ENCODE data around the gene B4GALT2.

Gene B4GALT2

DNA sequence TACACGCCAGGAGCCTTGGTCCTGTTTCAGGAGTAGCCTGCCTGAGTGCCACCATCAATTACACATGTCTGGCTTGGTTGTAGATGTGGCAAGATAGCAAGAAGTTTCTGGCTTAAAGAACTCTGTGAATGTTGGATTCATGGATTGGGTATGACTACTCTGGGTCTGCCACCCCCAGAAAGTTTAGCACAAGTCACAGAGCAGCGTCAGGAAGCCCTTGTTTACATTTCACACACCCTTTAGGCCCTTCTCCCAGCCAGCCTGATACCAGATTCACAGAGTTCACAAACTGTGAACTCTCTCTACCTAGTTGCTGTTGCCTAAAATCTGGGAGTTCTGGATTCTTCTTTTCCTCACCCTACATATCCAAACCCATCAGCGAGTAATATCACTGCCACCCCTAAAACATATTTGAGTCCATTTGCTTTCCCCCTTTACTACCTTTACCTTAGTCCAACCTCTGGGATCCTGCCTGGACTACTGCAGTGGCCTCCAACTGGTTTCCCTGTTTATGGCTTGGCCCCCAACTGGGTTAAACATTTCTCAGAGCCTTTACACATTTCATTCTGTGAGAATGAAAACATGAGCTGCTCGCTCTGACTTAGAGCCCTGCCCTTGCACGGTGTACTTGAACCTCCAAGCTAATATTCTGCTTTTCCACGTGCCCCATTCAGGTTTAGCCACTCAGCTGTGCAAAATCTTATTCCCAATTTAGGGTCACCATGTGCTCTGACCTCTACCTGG is 8.3 kb downstream of the B4GALT2 start:
- peak; percentile 17 for DNase-seq

DNA sequence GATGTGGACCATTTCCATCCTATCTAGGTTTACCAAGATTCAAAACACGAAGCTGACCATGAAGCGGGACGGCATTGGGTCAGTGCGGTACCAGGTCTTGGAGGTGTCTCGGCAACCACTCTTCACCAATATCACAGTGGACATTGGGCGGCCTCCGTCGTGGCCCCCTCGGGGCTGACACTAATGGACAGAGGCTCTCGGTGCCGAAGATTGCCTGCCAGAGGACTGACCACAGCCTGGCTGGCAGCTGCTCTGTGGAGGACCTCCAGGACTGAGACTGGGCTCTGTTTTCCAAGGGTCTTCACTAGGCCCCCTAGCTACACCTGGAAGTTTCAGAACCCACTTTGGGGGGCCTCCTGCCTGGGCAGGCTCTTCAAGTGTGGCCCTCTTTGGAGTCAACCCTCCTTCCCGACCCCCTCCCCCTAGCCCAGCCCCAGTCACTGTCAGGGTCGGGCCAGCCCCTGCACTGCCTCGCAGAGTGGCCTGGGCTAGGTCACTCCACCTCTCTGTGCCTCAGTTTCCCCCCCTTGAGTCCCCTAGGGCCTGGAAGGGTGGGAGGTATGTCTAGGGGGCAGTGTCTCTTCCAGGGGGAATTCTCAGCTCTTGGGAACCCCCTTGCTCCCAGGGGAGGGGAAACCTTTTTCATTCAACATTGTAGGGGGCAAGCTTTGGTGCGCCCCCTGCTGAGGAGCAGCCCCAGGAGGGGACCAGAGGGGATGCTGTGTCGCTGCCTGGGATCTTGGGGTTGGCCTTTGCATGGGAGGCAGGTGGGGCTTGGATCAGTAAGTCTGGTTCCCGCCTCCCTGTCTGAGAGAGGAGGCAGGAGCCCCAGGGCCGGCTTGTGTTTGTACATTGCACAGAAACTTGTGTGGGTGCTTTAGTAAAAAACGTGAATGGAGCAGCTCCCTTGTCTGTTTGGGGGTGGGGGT is 11.5 kb downstream of the B4GALT2 start:
- peak; percentile 24 for DNase-seq

DNA sequence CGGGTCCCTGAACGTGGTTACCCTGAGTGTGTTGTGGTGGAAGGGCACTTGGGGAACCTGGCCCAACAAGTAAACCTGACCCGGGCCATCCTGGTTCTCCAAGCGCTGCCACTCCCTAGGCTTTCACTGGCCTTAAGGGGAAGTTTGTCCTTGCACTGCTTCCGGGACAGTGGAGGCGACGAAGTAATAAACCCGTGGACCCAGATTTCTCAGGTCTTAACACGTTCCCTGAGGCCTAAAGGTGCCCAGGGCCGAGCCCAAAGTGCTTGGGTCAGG is 12.1 kb downstream of the B4GALT2 start:
- no peak for DNase-seq

DNA sequence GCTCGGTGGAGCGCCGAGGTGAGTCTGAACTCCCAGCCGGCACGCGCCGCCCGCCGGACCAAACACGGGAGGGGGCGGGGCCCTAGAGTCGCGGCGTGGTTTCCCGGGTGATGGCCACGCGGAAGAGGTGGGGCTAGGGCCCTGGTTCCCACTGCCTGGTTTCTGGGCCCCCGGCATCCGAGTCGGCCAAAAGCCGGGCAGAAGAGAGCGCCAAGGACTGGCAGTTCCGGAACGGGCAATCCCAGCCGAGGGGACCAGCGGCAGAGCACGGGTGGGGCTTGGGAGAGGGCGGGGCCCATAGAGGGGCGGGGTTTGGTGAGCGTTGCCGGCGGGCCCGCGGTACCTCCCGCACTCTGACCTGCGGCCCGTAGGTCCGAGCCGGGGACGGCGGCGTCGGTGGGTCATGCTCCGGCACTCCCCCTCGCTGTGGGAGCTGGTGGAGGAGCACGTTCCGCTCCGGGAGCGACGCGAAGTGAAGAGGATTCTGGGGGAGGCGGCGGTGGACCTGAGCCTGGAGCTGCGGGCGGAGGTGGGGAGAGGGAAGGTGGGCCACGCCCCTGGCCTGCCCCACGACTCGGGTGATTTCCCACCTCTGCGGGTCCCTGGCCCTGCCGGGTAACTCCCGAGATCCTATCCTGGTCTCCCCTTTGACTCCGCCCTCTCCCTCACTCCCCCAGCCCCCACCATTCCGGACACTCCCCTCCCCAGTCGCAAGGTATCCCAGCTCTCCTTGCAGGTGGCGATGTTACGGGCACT is 12.6 kb downstream of the B4GALT2 start, which contains the start of gene CCDC24:
TSS of gene CCDC24 (plus strand) at position 124 of the 756 bp plus-strand sequence. CDS start at position 404, 280 bp downstream.
- DNase-seq, result peak; percentile 92

DNA sequence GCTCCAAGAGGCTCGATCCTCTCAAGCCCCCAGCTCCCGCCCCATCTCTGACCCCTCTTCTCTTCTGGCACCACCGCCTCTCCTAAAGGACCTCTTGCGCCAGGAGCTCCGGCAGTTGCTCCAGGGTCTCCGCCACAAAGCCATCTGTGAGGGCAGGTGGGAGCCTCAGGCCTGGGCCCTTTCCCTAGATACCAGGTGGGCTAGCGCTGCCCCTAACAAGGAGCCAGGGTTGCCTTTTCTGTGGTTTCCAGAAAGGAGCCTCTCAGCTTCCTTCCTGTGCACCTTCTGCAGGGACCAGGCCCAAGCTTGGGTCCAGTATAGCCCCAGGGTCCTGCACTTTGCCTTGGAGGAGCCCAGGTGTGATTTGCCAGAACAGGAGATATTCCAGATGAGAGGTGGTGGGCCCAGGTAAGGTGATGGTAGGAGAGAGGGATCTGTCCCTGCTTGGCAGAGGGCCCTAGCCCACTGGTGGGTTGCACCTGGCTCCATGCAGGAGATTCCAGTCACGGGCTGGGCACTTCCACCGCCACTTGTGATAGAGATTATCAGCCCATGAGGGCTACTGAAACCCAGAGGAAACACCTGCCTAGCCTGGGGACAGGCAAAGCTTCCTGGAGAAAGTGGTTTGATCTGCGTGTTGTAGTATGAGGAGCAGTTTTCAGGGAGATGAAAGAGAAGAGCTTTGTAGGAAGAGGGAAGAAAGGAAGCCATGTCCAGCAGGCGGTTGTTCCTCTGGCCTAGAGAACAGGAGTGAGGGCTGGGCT is 13.4 kb downstream of the B4GALT2 start:
- no peak for DNase-seq

DNA sequence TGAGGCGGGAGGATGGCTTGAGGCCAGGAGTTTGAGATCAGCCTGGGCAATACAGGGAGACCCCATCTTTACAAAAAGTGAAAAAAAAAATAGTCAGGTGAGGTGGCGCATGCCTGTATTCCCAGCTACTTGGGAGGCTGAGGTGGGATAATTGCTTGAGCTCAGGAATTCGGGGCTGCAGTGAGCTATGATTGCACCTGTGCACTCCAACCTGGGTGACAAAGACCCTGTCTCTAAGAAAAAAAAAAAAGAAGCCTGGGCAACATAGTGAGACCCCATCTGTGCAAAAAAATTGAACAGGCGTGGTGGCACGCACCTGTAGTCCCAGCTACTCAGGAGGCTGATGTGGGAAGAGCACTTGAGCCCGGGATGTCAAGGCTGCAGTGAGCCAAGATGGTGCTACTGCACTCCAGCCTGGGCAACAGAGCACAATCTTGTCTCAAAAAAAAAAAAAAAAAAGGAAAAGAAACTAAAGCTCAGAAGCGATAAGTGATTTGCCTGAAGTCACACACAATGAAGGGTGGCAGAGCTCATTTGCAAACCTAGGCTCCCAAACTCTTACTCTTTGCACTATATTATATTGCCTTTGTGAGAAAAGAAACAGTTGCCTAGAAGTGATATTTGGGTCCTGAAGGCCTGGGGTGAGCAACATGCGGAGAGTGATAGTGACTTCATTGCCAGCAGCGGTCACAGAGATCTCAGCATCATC is 14.3 kb downstream of the B4GALT2 start:
- no peak for DNase-seq

DNA sequence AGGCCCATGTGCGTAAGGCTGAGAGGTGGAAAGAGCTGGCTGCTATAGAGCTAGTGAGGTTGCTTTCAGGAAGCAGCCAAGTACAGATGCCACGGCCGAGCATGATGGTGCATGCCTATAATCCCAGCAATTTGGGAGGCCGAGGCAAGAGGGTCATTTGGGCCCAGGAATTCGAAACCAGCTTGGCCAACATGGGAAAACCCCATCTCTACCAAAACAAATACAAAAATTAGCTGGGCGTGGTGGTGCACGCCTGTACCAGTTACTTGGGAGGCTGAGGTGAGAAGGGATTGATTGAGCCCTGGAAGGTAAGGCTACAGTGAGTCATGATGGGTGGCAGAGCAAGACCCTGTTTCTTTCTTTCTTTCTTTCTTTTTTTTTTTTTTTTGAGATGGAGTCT is 15.1 kb downstream of the B4GALT2 start:
- no peak for DNase-seq

DNA sequence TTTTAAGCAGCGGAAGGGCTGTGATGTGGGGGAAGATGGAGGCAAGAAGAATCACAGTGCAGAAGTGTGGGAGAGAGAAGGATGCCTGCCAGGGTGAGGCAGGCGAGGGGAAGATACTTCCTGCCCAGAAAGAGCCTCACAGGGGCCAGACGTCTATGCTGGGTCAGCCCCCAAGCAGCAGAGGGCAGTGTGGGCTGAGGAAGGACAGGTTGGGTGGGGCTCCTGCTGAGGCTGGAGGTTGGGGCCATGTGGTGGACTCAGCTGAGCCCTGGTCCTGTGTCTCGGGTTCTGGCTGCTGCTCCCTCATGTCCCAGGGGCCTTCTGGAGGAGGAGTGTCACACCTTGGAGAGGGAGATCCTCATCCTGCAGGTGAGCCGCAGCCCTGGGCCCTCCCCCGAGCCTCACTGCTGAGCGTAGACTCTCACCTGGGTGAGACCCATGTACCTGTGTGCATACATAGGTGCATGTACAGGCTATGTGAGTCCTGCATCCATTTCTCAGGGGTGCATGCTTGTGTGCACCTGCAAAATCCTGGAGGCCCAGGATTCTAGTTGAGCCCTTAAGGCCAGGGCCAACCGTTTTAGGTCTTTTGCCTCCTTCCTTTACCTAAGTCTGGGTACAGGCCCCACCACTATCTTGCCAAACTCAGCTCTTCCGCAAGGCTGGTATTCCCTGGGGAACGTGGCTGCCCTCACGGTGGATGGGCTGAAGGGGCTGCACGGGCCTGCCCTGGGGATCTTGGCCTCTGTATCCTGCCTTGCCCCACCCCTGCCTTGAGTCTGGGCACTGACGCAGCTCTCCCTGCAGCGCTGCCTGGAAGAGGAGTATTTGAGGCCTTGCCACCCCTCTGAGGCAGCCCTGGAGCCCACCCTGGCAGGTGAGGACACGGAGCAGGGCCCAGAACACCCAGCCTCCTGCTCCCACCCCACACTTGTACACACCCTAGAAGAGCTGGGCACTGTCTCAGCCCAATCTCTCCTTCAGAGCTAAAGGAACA is 16.1 kb downstream of the B4GALT2 start:
- peak; percentile 47 for DNase-seq

DNA sequence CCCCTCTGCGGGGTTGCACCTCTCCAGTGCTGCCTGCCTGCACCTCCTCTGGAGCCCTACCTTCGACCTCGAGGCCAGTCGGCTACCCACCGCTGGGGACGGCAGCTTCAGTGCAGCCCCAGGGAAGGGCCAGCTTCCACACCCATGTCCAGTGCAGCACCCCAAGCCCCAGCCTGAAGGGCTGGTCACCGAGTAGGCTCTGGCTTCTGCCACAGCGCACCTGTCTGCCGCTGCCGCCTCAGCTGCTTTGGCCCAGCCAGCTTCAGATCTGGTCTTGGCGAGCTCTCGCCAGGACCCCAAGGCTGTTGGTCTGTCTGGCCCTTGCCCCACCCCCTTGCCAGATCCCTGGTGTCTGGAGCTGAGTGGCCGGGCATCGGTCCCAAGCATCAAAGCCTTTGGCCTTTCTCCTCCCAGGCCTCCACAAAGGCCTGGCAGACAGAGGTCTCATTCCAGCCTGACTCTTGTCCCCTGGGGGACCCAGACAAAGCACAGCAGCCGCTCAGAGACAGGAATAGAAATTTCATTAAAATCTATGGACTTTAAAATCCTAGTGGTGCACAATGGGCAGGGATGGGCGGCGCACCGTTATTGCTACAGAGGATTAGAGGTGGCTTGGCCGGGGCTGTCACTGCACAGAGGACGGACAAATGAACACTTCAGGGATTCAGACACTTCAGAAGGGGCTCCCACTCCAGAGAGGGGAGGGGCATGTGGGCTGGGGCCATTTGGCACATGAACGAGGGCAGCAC is 17.1 kb downstream of the B4GALT2 start:
- DNase-seq, result no peak

DNA sequence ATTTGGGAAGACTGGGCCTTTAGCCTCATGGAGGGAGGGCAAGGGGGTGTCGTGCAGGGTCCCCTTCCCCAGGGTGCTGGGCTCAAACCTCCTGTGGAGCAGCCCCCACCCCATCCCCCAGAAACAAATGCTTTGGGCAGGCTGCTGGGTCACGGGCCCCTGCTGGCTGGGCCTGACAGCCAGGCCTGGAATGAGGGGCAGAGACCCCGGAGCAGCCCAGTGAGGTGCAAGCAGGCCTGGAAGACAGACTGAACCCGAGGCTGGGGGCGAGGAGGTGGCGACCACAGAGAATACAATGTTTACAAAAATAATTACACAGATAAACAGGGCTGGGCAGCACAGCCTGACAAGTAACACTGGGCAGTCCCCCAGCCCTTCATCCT is 17.7 kb downstream of the B4GALT2 start:
- no peak for DNase-seq

DNA sequence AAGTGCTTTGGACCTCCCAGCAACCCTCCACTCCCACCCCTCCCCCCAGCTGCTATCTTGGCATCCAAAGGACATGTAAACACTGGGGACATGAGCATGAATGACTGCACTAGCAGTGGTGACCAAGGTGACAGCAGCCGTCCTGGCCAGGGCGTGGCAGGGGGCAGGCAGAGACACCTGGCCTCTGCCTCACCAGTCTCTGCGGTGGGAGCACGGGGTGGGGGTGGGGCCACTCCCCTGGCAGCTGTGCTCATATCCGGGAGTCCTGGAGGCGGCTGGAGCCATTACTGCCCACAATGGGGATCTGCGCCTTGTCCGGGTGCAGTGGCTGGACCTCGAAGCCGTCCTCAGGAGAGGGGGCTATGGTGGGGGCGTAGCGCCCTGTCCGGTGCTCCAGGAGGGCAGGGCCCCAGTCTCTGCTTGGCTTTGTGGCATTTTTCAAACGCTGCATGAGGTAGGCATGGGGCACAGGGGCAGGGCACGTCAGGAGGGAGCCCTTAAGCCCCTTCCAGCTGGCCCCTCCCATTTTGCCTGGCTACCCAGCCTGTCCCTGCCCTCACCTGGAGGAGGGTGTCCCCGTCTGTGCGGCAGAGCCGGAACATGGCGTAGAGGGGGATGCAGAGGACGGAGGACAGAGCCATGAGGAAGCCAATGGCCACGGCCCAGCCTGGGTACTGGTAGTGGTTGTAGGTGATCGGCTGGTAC is 18.4 kb downstream of the B4GALT2 start:
- DNase-seq, result no peak

DNA sequence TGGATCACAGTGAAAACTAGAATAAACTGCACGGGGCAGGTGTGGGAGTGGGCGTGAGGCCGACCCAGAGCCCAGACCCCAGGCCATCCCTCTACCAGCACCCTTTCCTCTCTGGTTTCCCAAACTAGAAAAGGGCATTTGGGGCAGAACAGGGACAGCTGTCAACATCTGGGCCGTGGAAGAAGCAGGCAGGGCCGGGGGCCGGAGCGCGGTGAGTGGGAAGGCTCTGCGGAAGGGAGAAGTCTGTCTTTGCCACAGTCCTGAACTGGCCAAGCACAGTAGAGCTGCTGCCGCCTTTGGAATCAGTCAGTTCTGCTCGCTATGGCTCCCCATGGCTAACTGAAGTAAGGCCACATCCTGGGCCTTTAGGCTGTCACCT is 19.0 kb downstream of the B4GALT2 start:
- no peak for DNase-seq

DNA sequence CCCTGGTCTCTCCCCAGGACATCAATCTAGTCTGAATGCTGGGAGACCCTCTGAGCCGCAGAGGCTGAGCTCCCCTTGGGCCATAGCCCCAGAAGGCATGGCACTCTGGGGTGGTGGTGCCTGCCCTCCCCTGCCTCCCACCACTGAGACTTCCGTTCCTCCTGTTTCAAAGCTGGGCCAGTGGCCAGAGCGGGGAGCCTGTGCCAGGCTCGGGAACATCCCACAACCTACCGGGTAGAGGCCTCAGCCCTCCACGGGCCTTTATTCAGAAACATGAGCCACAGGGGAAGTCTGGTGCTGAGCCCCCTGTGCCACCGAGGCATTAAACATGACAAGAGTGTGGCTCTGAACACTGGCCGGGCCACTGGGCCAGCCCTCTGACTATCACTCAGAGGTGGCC is 20.4 kb downstream of the B4GALT2 start:
- no peak for DNase-seq

DNA sequence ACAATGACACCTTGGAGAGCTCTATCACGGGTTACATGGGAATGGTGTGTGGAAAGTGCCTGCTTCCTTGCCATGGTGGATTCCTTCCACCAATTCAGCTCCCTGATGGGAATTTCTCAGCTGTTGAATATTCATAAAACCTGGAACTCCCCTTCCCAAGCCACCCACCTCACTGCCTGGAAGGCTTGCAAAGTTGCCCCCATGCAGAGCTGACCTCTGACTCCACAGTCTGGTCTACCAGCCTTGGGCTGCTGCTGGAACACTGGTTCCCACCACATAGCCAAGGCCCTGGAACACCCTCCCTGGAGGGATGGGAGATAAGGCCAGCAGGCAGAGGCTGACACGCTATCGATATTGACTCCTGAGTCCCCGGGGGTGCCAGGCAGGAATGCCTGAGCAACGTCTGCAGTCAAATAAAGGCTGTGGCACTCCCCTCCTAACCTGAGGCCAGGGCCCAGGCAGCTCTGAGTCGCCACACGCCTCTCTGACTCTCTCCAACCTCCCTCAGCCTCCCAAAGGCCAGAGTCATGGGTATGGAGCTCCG is 21.2 kb downstream of the B4GALT2 start:
- no peak for DNase-seq

DNA sequence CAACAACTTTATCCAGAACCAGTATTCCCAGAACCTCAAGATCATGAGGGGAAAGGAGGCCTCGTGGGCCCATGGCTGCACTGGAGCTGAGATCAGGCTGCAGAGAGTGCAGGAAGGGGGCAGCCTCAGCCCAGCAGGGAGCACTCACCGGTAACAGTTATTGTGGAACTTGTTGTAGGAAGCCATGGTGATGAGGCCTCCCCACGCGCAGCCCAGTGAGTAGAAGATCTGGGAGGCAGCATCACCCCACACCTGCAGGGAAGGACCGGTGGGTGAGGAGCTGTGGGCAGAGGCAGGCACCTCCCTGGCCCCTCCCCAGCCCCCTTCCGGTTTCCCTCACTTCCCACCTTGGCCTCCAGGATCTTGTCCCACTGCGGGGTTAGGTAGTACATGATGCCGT is 23.2 kb downstream of the B4GALT2 start:
- DNase-seq, result no peak

DNA sequence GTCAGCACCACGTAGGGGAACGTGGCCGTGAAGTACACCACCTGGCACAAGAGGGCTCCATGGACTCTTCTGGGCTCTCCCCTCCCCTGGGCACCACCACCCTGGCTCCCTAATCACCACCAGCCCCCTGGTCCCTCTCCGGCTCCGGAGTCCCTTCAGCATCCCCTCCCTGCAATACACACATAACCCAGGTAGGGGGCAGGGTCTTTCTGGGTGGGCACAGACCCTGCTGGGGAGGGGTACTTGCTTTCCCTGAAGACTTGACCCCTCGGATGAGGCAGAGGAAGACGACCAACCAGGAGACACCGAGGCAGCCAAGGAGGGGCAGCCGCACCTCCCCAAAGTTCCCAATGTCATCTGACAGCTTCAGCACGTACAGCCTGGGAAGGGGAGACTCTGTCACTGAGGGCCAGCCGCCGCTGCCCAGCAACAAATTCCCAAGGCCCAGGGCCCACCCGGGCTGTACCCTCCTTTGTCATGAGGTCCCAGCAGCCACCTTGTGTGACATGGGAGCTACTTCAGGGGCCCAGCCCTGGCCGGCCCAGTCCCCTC is 23.7 kb downstream of the B4GALT2 start:
- no peak for DNase-seq

DNA sequence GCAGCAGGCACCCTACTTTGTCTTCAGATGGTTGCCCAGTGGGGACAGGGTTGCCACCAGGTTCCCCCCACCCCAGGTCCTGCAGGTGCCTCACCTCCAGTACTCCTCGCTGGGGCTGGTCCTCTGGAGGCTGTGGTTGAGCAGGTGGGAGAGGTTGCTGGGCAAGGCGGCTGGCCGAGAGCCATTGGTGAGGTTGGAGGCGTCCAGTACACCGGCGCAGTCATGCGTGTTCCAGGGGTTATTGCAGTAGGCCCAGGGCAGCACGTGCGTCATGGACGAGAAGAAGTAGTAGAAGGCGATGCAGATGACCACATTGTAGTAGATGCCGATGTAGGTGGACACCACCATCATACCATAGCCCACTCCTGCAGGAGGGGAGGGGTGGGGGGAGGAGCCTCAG is 29.2 kb downstream of the B4GALT2 start:
- no peak for DNase-seq

DNA sequence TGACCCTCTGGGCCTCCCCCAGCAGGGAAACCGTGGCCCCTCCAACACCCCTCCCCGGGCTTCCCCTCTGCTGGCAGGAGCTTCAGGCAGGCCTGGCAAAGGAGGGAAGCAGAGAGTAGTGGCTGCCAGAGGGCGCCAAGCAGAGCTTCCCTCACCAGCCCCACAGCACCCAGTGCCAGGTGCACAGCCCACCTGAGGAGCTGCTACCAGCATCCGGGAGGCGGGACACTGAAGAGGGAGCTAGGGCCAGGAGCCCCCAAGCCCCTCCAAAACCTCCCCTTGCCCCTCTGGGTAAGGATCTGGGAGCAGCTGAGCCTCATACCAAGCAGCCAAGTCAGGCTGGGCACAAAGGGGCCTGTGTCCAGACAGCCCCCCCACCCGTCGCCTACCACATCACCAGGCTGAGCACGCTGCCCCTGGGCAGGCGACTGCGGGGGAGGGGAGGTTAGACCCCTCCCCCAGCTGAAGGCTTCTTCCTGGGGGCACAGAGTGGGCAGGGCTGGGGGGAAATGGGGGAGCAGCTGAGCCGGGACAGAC is 32.0 kb downstream of the B4GALT2 start:
- DNase-seq, result no peak

DNA sequence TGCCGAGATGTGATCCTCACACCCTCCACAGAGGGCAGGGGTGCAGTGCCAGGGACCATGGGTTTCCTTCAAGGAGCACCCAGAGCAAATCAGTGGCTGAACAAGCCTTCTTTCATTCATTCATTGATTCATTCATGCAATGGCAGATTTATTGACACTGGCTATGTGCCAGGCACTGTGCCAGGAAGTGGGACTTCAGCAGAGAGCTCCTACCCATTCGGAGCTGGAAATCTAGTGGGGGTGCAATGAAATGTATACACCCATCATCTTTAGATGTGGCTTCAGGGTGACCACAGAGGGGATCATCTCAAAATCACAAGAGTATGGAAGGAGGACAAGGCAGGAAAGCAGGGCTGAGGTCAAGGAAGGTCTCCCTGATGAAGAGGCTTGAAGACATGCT is 33.4 kb downstream of the B4GALT2 start:
- no peak for DNase-seq

All from EL (cell line).